OCI-LY1 (cell line): Measurements from ENCODE around the gene NOVA1.

ENCODE experiments used
- H2AFZ ChIP-seq: fragments of 200-600 bp; sonication (generic), shearing (Covaris generic); 2 replicates; pipeline ENCODE4 v1.6.0; 2014; ENCODE audit warnings: antibody characterized with exemption, mild to moderate bottlenecking, low read length
- H3F3A ChIP-seq: fragments of 200-600 bp; sonication (generic), shearing (Covaris generic); 2 replicates; pipeline ENCODE4 v1.6.0; 2014; ENCODE audit warnings: mild to moderate bottlenecking, antibody characterized with exemption, low read length, moderate library complexity; ENCODE audit not compliant: insufficient read depth
- H3K27ac ChIP-seq: fragments of 200-600 bp; sonication (generic); 2 replicates; pipeline ENCODE4 v1.5.1; 2014; ENCODE audit warnings: low read length, mixed run types, mild to moderate bottlenecking, low read depth; ENCODE audit not compliant: poor library complexity, severe bottlenecking
- H3K27me3 ChIP-seq: fragments of 200-600 bp; sonication (generic); 2 replicates; pipeline ENCODE4 v1.6.0; 2014; ENCODE audit warnings: antibody characterized with exemption, mild to moderate bottlenecking, low read length, moderate library complexity; ENCODE audit not compliant: insufficient read depth
- H3K36me3 ChIP-seq: fragments of 200-600 bp; sonication (generic); 2 replicates; pipeline ENCODE4 v1.6.1; 2014; ENCODE audit warnings: mild to moderate bottlenecking, antibody characterized with exemption, low read length, moderate library complexity, mixed read lengths; ENCODE audit not compliant: insufficient read depth
- H3K4me1 ChIP-seq: fragments of 200-600 bp; sonication (generic); 2 replicates; pipeline ENCODE4 v1.5.1; 2014; ENCODE audit warnings: mild to moderate bottlenecking, low read length, moderate library complexity; ENCODE audit not compliant: insufficient read depth, severe bottlenecking
- H3K4me2 ChIP-seq: fragments of 200-600 bp; sonication (generic), shearing (Covaris generic); 2 replicates; pipeline ENCODE4 v1.6.1; 2014; ENCODE audit warnings: low read length
- H3K4me3 ChIP-seq: fragments of 200-600 bp; sonication (generic); 2 replicates; pipeline ENCODE4 v1.5.1; 2014; ENCODE audit warnings: low read length, low read depth, mild to moderate bottlenecking, mixed read lengths; ENCODE audit not compliant: poor library complexity, severe bottlenecking
- H3K79me2 ChIP-seq: fragments of 200-600 bp; shearing (Covaris generic); 2 replicates; pipeline ENCODE4 v1.6.1; 2016; ENCODE audit warnings: mixed run types, low read length, mixed read lengths; ENCODE audit not compliant: insufficient read depth
- H3K9ac ChIP-seq: fragments of 200-600 bp; sonication (generic), shearing (Covaris generic); 2 replicates; pipeline ENCODE4 v1.6.1; 2014; ENCODE audit warnings: mild to moderate bottlenecking, low read length, mixed read lengths
- H3K9me2 ChIP-seq: fragments of 200-600 bp; sonication (generic), shearing (Covaris generic); 2 replicates; pipeline ENCODE4 v1.6.1; 2014; ENCODE audit warnings: low read depth, mild to moderate bottlenecking, low read length, mixed read lengths
- H3K9me3 ChIP-seq: fragments of 200-600 bp; shearing (Covaris generic); 2 replicates; pipeline ENCODE4 v1.6.1; 2014; ENCODE audit warnings: low read length, mixed read lengths
- H4K20me1 ChIP-seq: fragments of 200-600 bp; sonication (generic), shearing (Covaris generic); 2 replicates; pipeline ENCODE4 v1.6.0; 2016; ENCODE audit warnings: mild to moderate bottlenecking, low read length; ENCODE audit not compliant: insufficient read depth
- EZH2 ChIP-seq: fragments of 200-600 bp; sonication (generic), shearing (Covaris generic); IDR thresholded peaks from 2 replicates; pipeline ENCODE4 v1.8.0; 2017; ENCODE audit warnings: borderline replicate concordance, mixed run types, mild to moderate bottlenecking, antibody characterized with exemption, low read length, moderate library complexity, mixed read lengths
- TF ChIP-seq, protein P1 (sequence below): fragments of 200-600 bp; sonication (generic), shearing (Covaris generic); IDR thresholded peaks from 2 replicates; pipeline ENCODE4 v1.5.1; 2017; ENCODE audit warnings: mild to moderate bottlenecking, antibody characterized with exemption, low read length, moderate library complexity, mixed read lengths

Gene NOVA1

DNA sequence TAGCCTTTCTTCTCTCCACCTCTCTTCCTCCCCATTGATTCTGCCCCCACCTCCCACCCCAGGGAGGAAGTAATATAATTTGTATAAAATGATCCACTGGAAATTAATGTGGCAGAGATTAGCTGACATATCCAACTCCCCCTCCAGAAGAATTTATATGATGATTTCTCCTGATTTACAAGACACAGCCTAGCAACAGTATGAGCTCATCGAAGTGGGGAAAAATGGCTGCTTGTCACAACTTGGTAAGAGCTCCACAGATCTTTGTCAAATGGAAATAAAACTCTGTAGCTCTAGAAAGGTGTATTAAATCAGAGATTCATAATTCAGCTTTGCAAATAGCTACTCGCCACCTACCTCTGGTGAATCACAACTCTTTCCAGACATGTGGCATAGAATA lies 195.7 kb downstream of the NOVA1 start:
- Histone ChIP-seq H3F3A (no peaks in the 10 kb centered on the region), H3K4me3 (no peak overlapping the region), H3K9ac (no peak overlapping the region), H3K9me3 (no peaks in the 10 kb centered on the region), H3K4me2 (no peak overlapping the region), H3K27me3 (no peaks in the 10 kb centered on the region), H4K20me1 (no peaks in the 10 kb centered on the region), H2AFZ (no peak overlapping the region), H3K36me3 (no peaks in the 10 kb centered on the region), H3K9me2 (no peaks in the 10 kb centered on the region), H3K27ac (no peak overlapping the region), H3K4me1 (no peaks in the 10 kb centered on the region), H3K79me2 (no peaks in the 10 kb centered on the region)
- no peak for TF ChIP-seq EZH2
- TF ChIP-seq, protein P1, sequence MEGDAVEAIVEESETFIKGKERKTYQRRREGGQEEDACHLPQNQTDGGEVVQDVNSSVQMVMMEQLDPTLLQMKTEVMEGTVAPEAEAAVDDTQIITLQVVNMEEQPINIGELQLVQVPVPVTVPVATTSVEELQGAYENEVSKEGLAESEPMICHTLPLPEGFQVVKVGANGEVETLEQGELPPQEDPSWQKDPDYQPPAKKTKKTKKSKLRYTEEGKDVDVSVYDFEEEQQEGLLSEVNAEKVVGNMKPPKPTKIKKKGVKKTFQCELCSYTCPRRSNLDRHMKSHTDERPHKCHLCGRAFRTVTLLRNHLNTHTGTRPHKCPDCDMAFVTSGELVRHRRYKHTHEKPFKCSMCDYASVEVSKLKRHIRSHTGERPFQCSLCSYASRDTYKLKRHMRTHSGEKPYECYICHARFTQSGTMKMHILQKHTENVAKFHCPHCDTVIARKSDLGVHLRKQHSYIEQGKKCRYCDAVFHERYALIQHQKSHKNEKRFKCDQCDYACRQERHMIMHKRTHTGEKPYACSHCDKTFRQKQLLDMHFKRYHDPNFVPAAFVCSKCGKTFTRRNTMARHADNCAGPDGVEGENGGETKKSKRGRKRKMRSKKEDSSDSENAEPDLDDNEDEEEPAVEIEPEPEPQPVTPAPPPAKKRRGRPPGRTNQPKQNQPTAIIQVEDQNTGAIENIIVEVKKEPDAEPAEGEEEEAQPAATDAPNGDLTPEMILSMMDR: no peak

DNA sequence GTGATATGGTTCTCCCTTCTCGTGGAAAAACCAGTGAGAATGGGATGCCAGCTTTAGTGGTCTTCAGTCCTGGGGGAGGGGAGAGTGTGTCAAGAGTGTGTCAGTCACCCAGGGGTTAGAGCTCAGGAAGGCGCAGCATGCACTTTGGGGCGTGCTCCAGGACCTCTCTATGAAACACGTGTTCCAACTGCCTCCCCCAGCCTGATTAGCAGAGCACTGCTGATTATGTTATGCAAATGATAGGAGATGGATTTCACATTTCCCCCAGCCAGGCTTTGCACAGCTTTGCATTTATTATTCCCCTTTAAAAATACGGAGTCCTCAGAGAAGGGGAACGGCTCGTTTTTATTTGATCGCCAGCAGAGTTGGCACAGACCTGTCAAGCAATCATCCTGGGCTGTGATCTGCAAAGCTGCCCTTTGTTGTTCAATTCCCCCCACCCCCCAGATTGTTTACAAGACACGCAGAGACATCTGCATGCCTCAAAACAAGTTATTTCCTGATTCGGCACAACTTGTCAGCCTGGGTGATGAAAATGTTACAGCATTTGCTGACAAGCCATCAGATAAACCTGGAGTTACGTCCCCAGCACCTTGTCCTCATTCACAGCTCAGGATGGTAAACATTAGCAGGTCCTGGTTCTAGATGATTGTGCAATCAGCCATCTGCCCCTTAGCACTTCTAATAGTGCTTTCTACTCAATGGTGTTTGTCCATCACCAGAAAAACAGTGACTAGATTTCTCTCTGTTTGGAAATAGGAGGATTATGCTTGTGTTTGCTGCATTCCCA lies 196.5 kb downstream of the NOVA1 start:
- Histone ChIP-seq H3K79me2 (no peaks in the 10 kb centered on the region), H3K9ac (no peak overlapping the region), H3K4me2 (no peak overlapping the region), H3F3A (no peaks in the 10 kb centered on the region), H3K9me2 (no peaks in the 10 kb centered on the region), H3K27me3 (no peaks in the 10 kb centered on the region), H3K4me3 (no peak overlapping the region), H3K9me3 (no peaks in the 10 kb centered on the region), H3K36me3 (no peaks in the 10 kb centered on the region), H2AFZ (no peak overlapping the region), H4K20me1 (no peaks in the 10 kb centered on the region), H3K27ac (no peak overlapping the region), H3K4me1 (no peaks in the 10 kb centered on the region)
- no peak for TF ChIP-seq EZH2
- TF ChIP-seq, protein P1: no peak

DNA sequence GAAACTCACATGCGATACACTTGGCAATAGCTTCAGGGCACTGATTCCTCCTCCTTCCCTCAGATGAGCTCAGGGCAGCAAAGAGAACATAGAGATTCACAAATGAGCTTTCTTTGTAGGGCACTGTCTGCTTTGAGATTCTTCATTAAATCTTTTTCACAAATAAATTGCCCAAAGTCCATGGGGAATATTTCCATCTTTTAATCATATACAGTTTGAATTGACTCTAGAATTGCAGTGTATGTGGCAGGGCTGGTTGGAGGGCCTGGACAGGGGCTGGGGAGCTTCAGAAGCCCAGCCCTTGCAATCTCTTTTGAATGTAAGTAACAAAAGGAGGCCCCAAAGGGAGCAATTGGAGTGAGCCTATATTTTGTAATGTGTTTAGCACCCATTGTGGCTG lies 197.5 kb downstream of the NOVA1 start:
- H3K36me3 ChIP-seq: no peaks in the 10 kb centered on the region
- H2AFZ ChIP-seq: no peak overlapping the region
- no peaks in the 10 kb centered on the region for H3F3A ChIP-seq
- H3K4me2 ChIP-seq: no peak overlapping the region
- H3K9ac ChIP-seq: no peak overlapping the region
- H3K27me3 ChIP-seq: no peaks in the 10 kb centered on the region
- H4K20me1 ChIP-seq: no peaks in the 10 kb centered on the region
- no peaks in the 10 kb centered on the region for H3K9me2 ChIP-seq
- no peaks in the 10 kb centered on the region for H3K4me1 ChIP-seq
- no peak overlapping the region for H3K4me3 ChIP-seq
- no peaks in the 10 kb centered on the region for H3K9me3 ChIP-seq
- H3K79me2 ChIP-seq: no peaks in the 10 kb centered on the region
- no peak overlapping the region for H3K27ac ChIP-seq
- no peak for TF ChIP-seq EZH2
- TF ChIP-seq, protein P1: no peak
